ENCODE results near the gene TBCD. TPM values are rescaled to one million over a fixed set of nuclear protein-coding genes. Genes with fewer than 3 reads are reported as not detected.

TBCD gene
- total RNA-seq, 6 experiments from 2014 or later = 47.3 to 67.6 (median 62.5) TPM

GRCh38 chr17:82935966-82936767 is 184.3 kb downstream of the TBCD start:
- Mint-ChIP-seq H3K36me3 (ENCODE audit: low read depth) (peaks cover 11% of the 10 kb centered on the region; the same call in 1 of the 2 replicates), H3K27ac (no peak overlapping the region), H3K4me1 (ENCODE audit: low read depth) (peaks cover 17% of the 10 kb centered on the region), H3K27me3 (ENCODE audit: insufficient read depth) (no peaks in the 10 kb centered on the region; the same call in none of the 2 replicates), H3K4me3 (no peak overlapping the region), H3K9me3 (no peaks in the 10 kb centered on the region)
- TF ChIP-seq CTCF (IDR thresholded peaks at IDR 0.05) = no peak
- DNase-seq = no peak

- H3K4me1 Mint-ChIP-seq (ENCODE audit: low read depth) = peaks cover 11% of the 10 kb centered on the region
- H3K27ac Mint-ChIP-seq = no peak overlapping the region
- H3K4me3 Mint-ChIP-seq = no peak overlapping the region
Observed at GRCh38 chr17:82936768-82937171, 184.9 kb downstream of the TBCD start.

GRCh38 chr17:82937411-82938371 is 185.8 kb downstream of the TBCD start:
- TF ChIP-seq CTCF (IDR thresholded peaks at IDR 0.05) = no peak
- no peak overlapping the region for H3K27ac Mint-ChIP-seq
- peaks cover 2% of the 10 kb centered on the region for H3K4me1 Mint-ChIP-seq (ENCODE audit: low read depth)
- no peak overlapping the region for H3K4me3 Mint-ChIP-seq
- DNase-seq = no peak
- H3K9me3 Mint-ChIP-seq = no peaks in the 10 kb centered on the region
- H3K27me3 Mint-ChIP-seq (ENCODE audit: insufficient read depth) = no peaks in the 10 kb centered on the region; the same call in none of the 2 replicates
- peaks cover 10% of the 10 kb centered on the region for H3K36me3 Mint-ChIP-seq (ENCODE audit: low read depth)

More at GRCh38 chr17:82936768-82937171, 184.9 kb downstream of the TBCD start:
- Mint-ChIP-seq H3K36me3 (ENCODE audit: low read depth) (peaks cover 5% of the 10 kb centered on the region; the same call in 1 of the 2 replicates), H3K9me3 (no peaks in the 10 kb centered on the region), H3K27me3 (ENCODE audit: insufficient read depth) (no peaks in the 10 kb centered on the region; the same call in none of the 2 replicates)
- no peak for DNase-seq
- TF ChIP-seq CTCF (IDR thresholded peaks at IDR 0.05) = no peak

- no peak for TF ChIP-seq CTCF (IDR thresholded peaks at IDR 0.05)
- H3K4me3 Mint-ChIP-seq = no peak overlapping the region
- DNase-seq = no peak
- H3K4me1 Mint-ChIP-seq (ENCODE audit: low read depth) = no peaks in the 10 kb centered on the region
- H3K27ac Mint-ChIP-seq = no peak overlapping the region
- no peaks in the 10 kb centered on the region for H3K9me3 Mint-ChIP-seq
- H3K27me3 Mint-ChIP-seq (ENCODE audit: insufficient read depth) = no peaks in the 10 kb centered on the region; the same call in 1 of the 2 replicates
- peaks cover 17% of the 10 kb centered on the region for H3K36me3 Mint-ChIP-seq (ENCODE audit: low read depth)
Observed at GRCh38 chr17:82938486-82938872, 186.6 kb downstream of the TBCD start.

- Mint-ChIP-seq H3K36me3 (ENCODE audit: low read depth) (peaks cover 23% of the 10 kb centered on the region), H3K4me1 (ENCODE audit: low read depth) (no peaks in the 10 kb centered on the region), H3K4me3 (no peak overlapping the region), H3K27ac (no peak overlapping the region), H3K9me3 (peaks cover 4% of the 10 kb centered on the region), H3K27me3 (ENCODE audit: insufficient read depth) (no peaks in the 10 kb centered on the region; the same call in 1 of the 2 replicates)
- no peak for TF ChIP-seq CTCF (IDR thresholded peaks at IDR 0.05)
- DNase-seq = no peak
Observed at GRCh38 chr17:82938873-82939620, 187.2 kb downstream of the TBCD start.

Data from HFFc6 (cell line).